Measurements from ENCODE around the gene PRKACA.
A peak's percentile ranks its signal among the peaks of the same experiment; 100 is the strongest.

Gene PRKACA

DNA sequence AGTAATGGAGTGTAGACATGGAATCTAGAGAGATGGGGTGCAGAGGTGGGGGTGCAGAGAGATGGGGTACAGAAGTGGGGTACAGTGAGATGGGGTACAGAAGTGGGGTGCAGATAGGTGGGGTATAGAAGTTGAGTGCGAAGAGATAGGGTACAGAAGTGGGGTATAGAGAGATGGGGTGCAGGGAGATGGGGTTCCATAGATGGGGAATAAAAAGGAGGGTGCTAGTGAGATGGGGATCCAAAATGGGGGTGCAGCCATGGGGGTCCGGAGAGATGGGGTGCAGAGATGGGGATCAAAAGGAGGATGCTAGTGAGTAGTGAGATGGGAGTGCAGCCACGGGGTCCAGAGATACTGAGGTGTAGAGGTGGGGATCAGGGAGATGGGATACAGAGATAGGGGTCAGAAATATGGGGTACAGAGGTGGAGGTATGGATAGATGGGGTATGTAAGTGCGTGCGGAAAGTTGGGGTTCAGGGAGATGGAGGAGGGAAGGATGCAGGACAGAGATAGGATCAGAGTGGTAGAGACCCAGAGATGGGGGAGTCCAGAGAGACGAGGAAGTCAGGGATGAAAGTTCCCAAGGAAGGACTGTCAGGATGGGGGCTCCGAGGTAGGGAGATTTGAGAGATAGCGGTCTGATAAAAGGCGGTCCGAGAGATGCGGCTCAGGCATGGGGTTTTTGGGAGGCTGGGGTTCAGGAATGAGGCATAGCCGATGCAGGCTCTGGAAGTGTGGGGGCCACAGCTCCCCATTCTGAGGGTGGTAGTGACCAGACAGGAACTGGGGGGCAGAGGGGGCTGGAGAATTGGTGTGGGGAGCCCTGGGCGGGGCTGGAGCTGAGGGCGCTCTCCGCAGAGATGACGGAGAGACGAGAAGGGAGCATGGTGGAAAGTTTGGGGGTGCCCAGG is 59.1 kb downstream of the PRKACA start:
- Histone ChIP-seq H3K4me2 (ENCODE audit: low read length) (no peak overlapping the region), H2AK5ac (ENCODE audit: low read length) (no peak overlapping the region), H3K4me3 (ENCODE audit: low read depth, low read length) (no peak overlapping the region), H2BK5ac (ENCODE audit: low read depth, low read length, poor library complexity) (no peak overlapping the region), H3K36me3 (ENCODE audit: control insufficient read depth in 1 of 2, insufficient read depth in 2 of 2, low read length in 2 of 2) (no peaks in the 10 kb centered on the region), H3K4me1 (ENCODE audit: control insufficient read depth in 1 of 2, insufficient read depth in 2 of 2, low read length in 2 of 2) (peaks cover 0 to 7% of the 10 kb centered on the region in 2 experiments), H3K79me1 (ENCODE audit: low read length) (peaks cover 3% of the 10 kb centered on the region), H3K27me3 (ENCODE audit: insufficient read depth, low read length) (peaks cover 3% of the 10 kb centered on the region), H2AFZ (ENCODE audit: insufficient read depth, low read length, poor library complexity) (no peak overlapping the region), H3K27ac (ENCODE audit: low read depth, low read length) (no peak overlapping the region), H4K91ac (ENCODE audit: low read depth, low read length) (no peak overlapping the region), H3K23ac (ENCODE audit: low read length) (no peak overlapping the region), H3K14ac (ENCODE audit: low read length) (no peak overlapping the region), H2BK120ac (ENCODE audit: insufficient read depth, low read length, poor library complexity) (no peak overlapping the region), H3K9me3 (ENCODE audit: insufficient read depth, low read depth, low read length) (no peaks in the 10 kb centered on the region), H3K79me2 (ENCODE audit: control insufficient read depth, insufficient read depth, low read length, poor library complexity) (no peaks in the 10 kb centered on the region), H3K18ac (ENCODE audit: low read length) (no peak overlapping the region), H2BK12ac (ENCODE audit: low read length) (no peak overlapping the region), H3K4ac (ENCODE audit: low read depth, low read length) (no peak overlapping the region), H4K12ac (ENCODE audit: low read depth, low read length) (no peak overlapping the region), H4K8ac (ENCODE audit: low read depth, low read length) (no peak overlapping the region), H3K9ac (ENCODE audit: low read length) (no peak overlapping the region)
- no peak for DNase-seq
- 100% methylated on average over 3 of the region's 17 CpGs for WGBS (ENCODE audit: extremely low coverage, insufficient coverage, insufficient read length)

DNA sequence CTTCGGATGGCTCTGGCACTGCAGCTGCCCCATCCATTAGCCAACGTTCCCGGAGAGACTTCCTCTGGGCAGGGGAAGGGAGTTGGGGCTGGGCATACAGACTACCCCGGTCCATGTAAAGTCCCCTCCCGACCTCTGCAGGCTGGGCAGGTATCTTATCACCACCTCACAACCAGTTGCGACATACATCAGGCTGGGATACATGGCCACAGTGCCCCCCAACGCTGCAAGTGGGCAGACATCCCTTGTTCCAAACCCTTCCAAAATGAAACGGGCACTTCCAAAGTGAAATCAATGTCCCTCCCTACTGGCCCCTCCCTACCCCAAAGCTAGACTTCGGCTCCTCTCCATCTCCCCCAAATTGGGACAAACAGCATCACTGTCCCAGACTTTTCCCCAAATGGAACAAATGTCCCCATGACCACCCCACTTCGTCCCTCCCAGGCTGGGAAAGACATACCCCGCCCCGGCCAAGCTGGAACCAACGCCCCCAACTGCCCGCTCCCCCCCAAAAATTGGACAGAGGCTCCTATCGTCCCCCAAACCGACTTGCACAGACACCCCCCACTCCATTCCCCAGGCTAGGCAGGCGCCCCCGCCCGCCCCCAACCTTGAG is 60.7 kb downstream of the PRKACA start:
- DNase-seq, result no peak

GRCh38 chr19:14056069-14056666 is 61.4 kb downstream of the PRKACA start:
- Histone ChIP-seq H2BK120ac (ENCODE audit: insufficient read depth, low read length, poor library complexity) (no peak overlapping the region), H3K9me3 (ENCODE audit: insufficient read depth, low read depth, low read length) (no peaks in the 10 kb centered on the region), H2AFZ (ENCODE audit: insufficient read depth, low read length, poor library complexity) (no peak overlapping the region), H4K12ac (ENCODE audit: low read depth, low read length) (no peak overlapping the region), H3K27ac (ENCODE audit: low read depth, low read length) (no peak overlapping the region), H3K79me2 (ENCODE audit: control insufficient read depth, insufficient read depth, low read length, poor library complexity) (no peaks in the 10 kb centered on the region), H4K8ac (ENCODE audit: low read depth, low read length) (no peak overlapping the region), H3K4me2 (ENCODE audit: low read length) (no peak overlapping the region), H3K27me3 (ENCODE audit: insufficient read depth, low read length) (peaks cover 3% of the 10 kb centered on the region), H3K79me1 (ENCODE audit: low read length) (no peaks in the 10 kb centered on the region), H3K36me3 (ENCODE audit: control insufficient read depth in 1 of 2, insufficient read depth in 2 of 2, low read length in 2 of 2) (no peaks in the 10 kb centered on the region), H3K18ac (ENCODE audit: low read length) (no peak overlapping the region), H3K23ac (ENCODE audit: low read length) (no peak overlapping the region), H2BK12ac (ENCODE audit: low read length) (no peak overlapping the region), H3K4me1 (ENCODE audit: control insufficient read depth in 1 of 2, insufficient read depth in 2 of 2, low read length in 2 of 2) (peaks cover 0 to 3% of the 10 kb centered on the region in 2 experiments), H2AK5ac (ENCODE audit: low read length) (no peak overlapping the region), H3K9ac (ENCODE audit: low read length) (no peak overlapping the region), H3K4ac (ENCODE audit: low read depth, low read length) (no peak overlapping the region), H3K14ac (ENCODE audit: low read length) (no peak overlapping the region), H4K91ac (ENCODE audit: low read depth, low read length) (no peak overlapping the region), H2BK5ac (ENCODE audit: low read depth, low read length, poor library complexity) (no peak overlapping the region), H3K4me3 (ENCODE audit: low read depth, low read length) (no peak overlapping the region)
- WGBS (ENCODE audit: extremely low coverage, insufficient coverage, insufficient read length), result no CpG with 5 or more reads among the region's 10 CpGs
- no peak for DNase-seq

More for the DNA sequence above, 60.7 kb downstream of the PRKACA start:
- Histone ChIP-seq H3K4ac (ENCODE audit: low read depth, low read length) (no peak overlapping the region), H4K8ac (ENCODE audit: low read depth, low read length) (no peak overlapping the region), H4K91ac (ENCODE audit: low read depth, low read length) (no peak overlapping the region), H3K36me3 (ENCODE audit: control insufficient read depth in 1 of 2, insufficient read depth in 2 of 2, low read length in 2 of 2) (no peaks in the 10 kb centered on the region), H2BK12ac (ENCODE audit: low read length) (no peak overlapping the region), H2AFZ (ENCODE audit: insufficient read depth, low read length, poor library complexity) (no peak overlapping the region), H3K23ac (ENCODE audit: low read length) (no peak overlapping the region), H3K9ac (ENCODE audit: low read length) (no peak overlapping the region), H3K18ac (ENCODE audit: low read length) (no peak overlapping the region), H3K27ac (ENCODE audit: low read depth, low read length) (no peak overlapping the region), H3K14ac (ENCODE audit: low read length) (no peak overlapping the region), H3K4me1 (ENCODE audit: control insufficient read depth in 1 of 2, insufficient read depth in 2 of 2, low read length in 2 of 2) (peaks cover 0 to 6% of the 10 kb centered on the region in 2 experiments), H3K4me2 (ENCODE audit: low read length) (peak overlapping the region; percentile 61), H3K27me3 (ENCODE audit: insufficient read depth, low read length) (peaks cover 3% of the 10 kb centered on the region), H3K79me2 (ENCODE audit: control insufficient read depth, insufficient read depth, low read length, poor library complexity) (no peaks in the 10 kb centered on the region), H2BK5ac (ENCODE audit: low read depth, low read length, poor library complexity) (no peak overlapping the region), H2BK120ac (ENCODE audit: insufficient read depth, low read length, poor library complexity) (no peak overlapping the region), H4K12ac (ENCODE audit: low read depth, low read length) (no peak overlapping the region), H3K9me3 (ENCODE audit: insufficient read depth, low read depth, low read length) (no peaks in the 10 kb centered on the region), H3K79me1 (ENCODE audit: low read length) (peaks cover 3% of the 10 kb centered on the region), H3K4me3 (ENCODE audit: low read depth, low read length) (no peak overlapping the region), H2AK5ac (ENCODE audit: low read length) (no peak overlapping the region)
- no CpG with 5 or more reads among the region's 19 CpGs for WGBS (ENCODE audit: extremely low coverage, insufficient coverage, insufficient read length)

DNA sequence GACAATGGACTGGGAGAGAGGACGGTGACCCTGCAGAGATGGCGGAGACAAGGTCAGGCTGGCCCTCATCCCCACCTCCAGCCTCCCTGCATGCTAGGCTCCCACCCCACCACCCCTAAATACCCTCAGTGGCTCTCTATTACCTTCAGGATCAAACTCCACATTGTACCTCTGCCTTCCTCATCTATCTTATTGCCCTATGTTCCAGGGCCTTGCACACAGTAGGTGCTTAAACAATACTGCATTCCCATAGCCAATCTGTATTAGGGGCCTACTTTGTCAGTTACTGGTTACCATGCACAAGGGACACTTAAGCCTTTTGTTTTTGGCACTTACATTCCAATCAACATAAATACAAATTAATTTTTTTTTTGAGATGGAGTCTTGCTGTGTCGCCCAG is 62.2 kb downstream of the PRKACA start:
- peaks cover 0 to 2% of the 10 kb centered on the region in 2 experiments for H3K4me1 ChIP-seq (ENCODE audit: control insufficient read depth in 1 of 2, insufficient read depth in 2 of 2, low read length in 2 of 2)
- no peak overlapping the region for H3K23ac ChIP-seq (ENCODE audit: low read length)
- H3K79me2 ChIP-seq (ENCODE audit: control insufficient read depth, insufficient read depth, low read length, poor library complexity), result no peaks in the 10 kb centered on the region
- no peak overlapping the region for H2BK12ac ChIP-seq (ENCODE audit: low read length)
- H2BK5ac ChIP-seq (ENCODE audit: low read depth, low read length, poor library complexity), result no peak overlapping the region
- no CpG with 5 or more reads among the region's 3 CpGs for WGBS (ENCODE audit: extremely low coverage, insufficient coverage, insufficient read length)
- H3K36me3 ChIP-seq (ENCODE audit: control insufficient read depth in 1 of 2, insufficient read depth in 2 of 2, low read length in 2 of 2), result no peaks in the 10 kb centered on the region
- no peak overlapping the region for H3K9ac ChIP-seq (ENCODE audit: low read length)
- no peak overlapping the region for H3K4me2 ChIP-seq (ENCODE audit: low read length)
- peaks cover 3% of the 10 kb centered on the region for H3K27me3 ChIP-seq (ENCODE audit: insufficient read depth, low read length)
- no peaks in the 10 kb centered on the region for H3K9me3 ChIP-seq (ENCODE audit: insufficient read depth, low read depth, low read length)
- no peak for DNase-seq
- H3K18ac ChIP-seq (ENCODE audit: low read length), result no peak overlapping the region
- H2AFZ ChIP-seq (ENCODE audit: insufficient read depth, low read length, poor library complexity), result no peak overlapping the region
- no peaks in the 10 kb centered on the region for H3K79me1 ChIP-seq (ENCODE audit: low read length)
- no peak overlapping the region for H3K14ac ChIP-seq (ENCODE audit: low read length)
- H4K8ac ChIP-seq (ENCODE audit: low read depth, low read length), result no peak overlapping the region
- H4K12ac ChIP-seq (ENCODE audit: low read depth, low read length), result no peak overlapping the region
- no peak overlapping the region for H3K4ac ChIP-seq (ENCODE audit: low read depth, low read length)
- H2AK5ac ChIP-seq (ENCODE audit: low read length), result no peak overlapping the region
- H3K27ac ChIP-seq (ENCODE audit: low read depth, low read length), result no peak overlapping the region
- H4K91ac ChIP-seq (ENCODE audit: low read depth, low read length), result no peak overlapping the region
- H3K4me3 ChIP-seq (ENCODE audit: low read depth, low read length), result no peak overlapping the region
- H2BK120ac ChIP-seq (ENCODE audit: insufficient read depth, low read length, poor library complexity), result no peak overlapping the region

Measured in trophoblast cell (in vitro differentiated cells and primary cell).